Activated T-cell treated with anti-CD3 and anti-CD28 coated beads, Interleukin-2, amount 50 U/mL, for 48 hours (primary cell): ENCODE measurements around the gene CFAP65.

Experiments
- DNase-seq, 2 experiments: peaks; one replicate each; pipeline ENCODE4 v3.0.0-alpha.2; 2020

The CFAP65 gene

DNA sequence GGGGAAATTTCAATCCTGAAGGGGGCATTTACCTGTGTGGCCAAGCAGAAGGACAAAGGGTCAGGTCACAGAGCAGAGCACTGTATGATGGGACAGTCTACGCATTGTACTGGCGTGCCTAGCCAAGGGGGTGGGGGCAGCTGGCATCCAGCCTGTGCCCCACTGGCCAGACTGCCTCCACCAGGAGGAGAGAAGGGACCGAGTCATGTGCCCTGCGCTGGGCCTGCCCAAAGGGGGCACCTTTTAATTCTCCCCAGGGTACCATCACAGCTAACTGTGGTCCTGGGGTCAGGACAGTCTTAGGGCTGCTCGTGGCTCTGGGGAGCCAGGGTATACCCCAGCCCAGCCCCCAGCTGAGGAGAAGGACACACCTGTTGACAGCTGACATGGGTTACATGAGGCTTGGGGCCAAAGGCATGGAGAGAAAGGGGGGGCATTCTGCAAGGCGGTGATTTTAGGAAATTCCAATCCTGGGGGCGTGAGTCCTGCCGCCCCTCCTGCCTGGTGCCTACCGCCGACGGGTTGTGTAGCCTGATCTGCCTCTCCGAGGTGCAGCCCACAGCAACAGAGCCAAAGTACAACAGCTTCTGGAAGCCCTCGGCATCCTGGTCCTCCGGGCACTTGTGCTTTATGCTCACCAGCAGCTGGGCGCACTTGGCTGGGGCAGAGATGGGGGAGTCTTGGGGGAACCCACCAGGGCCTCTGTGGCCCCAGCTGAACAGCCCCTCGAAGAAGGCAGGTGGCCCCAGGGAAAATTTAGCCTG, 11.0 kb downstream of the CFAP65 start:
- DNase-seq, result no peak

DNA sequence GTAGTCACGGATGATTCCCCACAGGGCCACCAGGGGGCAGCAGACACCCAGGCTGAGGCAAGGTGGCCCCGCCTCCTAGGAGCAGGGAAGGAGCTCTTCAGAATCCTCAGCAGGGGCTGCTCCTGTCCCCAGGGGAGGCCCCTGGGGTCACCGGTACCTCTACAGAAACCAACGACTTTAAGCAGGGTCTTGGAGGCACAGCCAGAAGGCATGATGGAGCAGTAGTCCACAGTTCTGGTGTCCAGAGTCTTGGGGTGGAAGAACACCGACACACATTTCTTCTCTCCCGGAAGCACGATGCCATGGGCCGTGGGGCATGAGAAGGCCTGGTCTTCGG, 11.5 kb downstream of the CFAP65 start:
- DNase-seq, result peak; percentile 84 to 85

DNA sequence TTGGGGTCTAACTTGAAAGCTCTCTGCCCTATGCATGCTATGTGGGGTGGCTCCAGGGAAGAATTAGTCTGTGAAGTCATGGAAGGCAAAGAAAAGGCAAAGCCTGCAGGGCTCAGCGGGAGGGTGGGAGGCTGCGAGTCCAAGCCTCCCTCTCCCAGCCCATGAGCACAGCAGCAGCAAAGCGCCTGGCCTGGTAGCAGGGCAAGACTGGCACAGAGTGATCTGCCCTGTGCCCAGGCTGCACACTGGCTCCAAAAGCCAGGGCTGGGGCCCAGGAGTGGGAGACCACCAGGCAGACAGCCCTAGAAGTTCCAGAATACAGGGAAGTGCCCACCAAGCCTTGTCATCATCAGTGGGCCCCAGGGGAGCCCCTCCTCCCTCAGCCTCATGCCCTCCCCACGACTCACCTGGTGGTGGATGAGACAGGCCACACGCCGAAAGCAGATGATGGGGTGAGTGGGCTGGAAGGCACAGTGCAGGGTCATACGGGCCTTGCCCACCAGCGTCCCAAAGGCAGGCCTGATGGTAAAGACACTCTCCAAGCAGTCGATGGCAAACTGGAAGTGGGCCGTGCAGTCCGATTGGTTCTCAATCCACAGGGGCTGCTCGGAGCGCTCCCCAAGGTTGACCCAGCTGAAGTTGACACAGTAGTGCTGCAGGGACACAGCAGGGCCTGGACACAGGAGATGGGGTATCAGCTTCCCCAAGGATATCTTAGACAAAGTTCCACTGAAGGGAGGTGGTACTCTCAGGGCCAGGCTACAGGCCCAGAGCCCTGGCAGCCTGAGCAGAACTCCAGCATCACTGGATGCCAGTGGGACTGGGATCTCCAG, 12.1 kb downstream of the CFAP65 start:
- DNase-seq, result no peak

DNA sequence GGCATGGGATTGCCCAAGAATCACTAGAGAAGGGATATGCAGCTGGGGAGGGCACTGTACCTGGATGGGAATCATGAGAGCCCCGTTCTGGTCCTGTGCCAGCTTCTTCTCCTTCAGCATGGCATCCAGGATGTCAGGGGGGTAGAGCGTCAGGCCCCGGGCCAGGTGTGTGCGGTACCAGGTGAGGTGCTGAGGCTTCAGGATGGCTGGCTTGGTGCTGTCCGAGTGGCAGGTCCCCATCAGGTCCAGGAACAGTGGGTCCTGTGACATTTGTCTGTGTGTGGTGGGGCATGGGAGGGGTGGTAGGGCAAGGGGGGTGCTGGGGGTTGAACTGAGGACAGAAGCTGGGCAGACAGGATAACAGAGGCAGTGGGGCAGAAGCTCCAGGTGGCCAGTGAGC, 13.2 kb downstream of the CFAP65 start:
- no peak for DNase-seq

DNA sequence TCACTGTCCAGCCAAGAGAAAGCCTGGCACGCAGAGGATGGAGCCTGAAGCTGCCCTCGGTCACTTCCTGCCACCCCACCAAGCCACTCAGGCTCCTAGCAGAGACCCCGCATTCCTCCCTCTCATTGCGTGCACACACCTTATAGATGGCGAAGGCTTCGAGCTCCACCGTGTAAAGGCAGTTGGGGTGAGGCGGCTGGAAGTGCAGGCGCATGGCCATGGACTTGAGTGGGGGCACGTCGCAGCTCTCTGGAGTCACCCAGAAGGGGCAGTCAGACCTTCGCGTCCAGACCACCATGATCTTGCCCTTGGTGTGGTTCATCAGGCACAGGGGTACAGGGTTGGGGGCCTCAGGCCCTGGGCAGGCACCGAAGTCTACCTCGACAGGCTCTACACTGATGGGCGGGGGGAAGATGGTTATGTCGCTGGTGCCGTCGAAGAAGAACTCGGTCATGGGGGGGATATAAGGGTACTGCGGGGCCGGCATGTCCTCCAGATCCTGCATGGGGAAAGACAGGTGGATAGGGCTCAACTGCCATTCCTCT, 13.7 kb downstream of the CFAP65 start:
- DNase-seq, result no peak

DNA sequence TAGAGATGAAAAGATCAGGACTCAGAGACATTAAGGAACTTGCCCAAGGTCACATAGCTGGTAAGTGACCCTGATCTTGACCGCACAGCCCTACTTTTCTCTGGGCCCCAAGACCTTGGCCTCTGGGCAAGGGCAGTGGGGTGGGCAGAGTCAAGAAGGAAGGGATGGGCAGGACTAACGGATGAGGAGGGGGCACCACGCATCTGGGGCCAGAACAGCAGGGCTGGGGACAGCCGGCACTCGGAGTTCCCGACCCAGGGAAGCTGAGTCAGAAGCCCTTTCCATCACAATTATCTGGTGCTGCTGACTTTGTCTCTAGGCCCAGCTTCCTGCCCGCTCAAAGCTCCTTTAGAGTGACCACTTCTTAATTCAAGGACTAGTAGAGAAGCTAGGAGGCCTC, 14.4 kb downstream of the CFAP65 start:
- DNase-seq, result no peak

DNA sequence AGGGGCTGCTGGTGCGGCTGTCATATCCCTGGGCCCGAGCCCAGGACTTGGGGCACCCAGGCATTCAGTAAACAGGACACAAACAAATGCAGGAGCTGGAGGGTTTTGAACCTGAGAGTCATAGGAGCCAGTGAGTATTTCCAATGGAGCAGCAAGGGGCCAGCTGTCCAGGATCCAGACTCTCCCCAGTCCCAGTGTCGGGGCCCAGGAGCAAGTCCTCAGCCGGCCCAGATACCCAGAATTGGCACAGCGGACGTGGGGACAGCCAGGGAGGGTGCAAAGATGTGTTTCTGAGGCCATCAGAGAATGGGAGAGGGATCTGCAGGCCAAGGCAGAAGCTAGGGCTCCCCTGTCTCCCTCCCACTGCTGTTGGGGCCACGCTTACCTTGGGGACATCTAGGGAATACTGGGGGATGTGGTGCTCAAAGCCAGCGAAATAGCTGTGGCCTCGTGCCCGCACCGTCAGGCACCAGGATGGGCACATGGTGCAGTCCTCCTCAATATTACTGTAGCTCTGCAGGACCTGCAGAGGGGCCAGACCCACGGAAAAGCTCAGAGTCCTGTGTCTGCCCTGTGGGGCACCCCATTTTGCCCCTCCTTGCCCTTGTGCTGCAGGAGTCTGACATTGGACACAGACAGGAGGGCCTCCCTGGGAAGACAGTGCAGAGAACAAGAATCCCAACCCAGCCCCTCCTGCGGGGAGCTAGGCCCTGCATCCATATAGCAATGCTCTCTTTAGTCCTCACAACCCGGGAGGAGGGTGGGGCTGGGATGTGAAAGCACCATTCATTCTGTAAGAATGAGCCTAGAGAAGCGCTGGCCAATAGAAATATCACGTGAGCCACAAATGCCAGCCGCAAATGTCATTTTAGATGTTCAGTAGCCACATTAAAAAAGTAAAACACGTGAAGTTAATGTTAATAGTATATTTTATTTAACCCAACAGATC, 15.4 kb downstream of the CFAP65 start:
- DNase-seq, result no peak

DNA sequence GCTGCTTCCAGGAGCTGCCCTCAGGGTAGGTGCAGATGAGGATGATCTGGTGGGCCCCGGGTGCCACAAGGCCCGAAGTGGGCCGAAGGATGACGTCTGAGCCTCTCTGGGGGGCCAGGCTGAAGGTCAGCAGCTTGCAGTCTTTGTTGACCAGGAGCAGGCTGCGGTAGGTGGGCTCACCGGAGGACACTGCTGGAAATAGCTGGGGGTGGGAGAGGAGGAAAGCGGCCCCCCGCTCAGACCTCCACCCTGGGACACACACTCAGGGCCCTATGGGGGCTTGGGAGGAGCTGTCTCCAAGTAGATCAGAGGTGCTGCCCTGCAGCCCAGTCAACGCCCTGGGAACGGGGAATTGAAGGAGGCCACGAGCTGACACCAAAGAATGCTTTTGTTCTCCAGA, 17.3 kb downstream of the CFAP65 start:
- DNase-seq, result no peak

DNA sequence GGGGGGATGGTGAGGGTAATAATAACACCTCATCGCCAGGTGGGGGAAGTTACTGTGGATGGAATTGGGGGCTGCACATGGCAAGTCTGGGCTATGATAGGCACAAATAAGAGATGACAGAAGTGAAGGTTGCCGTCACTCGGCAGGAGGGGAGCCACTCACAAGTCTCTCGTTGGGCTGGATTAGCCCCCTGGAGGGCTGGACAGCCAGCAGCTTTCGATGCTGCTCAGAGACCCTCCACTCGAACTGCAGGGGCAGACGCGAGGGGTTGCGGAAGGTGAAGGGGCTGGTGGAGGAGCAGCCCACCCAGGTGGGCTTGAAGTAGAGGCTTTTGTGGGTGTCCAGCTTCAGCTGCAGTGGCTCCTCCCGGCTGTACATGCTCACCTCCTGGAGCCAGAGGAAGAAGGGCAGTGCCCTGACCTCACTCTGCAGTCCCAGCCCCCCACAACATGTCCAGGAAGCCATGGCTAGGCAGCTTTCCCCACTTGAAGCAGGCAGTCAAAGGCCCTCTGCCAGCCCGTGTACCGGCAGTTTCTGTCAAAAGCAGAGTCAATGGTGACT, 18.2 kb downstream of the CFAP65 start:
- DNase-seq, result no peak

DNA sequence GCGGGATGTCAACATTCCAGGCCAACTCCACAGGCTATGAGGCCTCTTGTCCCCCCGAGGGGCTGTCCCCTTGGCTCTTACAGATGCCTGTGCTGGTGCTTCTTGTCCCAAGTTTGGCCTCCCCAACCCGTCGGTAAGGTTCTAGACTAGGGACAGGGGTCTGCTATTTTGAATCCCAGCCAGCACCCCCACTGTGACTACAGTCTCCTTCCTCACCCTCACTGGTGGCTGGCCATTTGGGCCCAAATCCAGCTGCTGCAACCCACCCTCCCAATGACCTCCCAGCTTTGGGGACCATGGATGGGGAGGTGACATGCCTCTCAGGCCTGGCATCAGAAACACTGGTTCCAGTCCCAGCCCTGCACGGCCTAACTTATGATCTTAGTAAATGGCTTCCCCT, 18.7 kb downstream of the CFAP65 start:
- DNase-seq, result no peak

DNA sequence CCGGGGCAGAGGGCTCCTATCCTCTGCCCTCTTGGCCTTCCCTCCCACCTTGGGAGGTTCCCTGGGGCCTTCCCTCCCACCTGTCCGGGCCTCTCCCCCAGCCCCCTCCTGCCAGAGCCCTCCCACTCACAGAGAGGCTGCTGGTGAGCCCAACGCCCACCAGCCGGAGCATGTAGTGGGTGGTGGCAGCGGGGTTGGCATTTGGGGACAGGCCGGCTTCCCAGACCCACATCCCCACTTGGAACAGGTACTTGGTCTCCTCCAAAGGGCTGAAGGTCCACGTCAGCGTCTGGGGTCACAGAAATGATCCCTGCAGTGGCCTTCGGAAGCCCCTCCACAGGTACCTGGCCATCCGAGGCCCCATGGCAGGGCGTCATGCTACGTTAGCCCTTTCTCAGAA, 19.3 kb downstream of the CFAP65 start:
- DNase-seq, result no peak

DNA sequence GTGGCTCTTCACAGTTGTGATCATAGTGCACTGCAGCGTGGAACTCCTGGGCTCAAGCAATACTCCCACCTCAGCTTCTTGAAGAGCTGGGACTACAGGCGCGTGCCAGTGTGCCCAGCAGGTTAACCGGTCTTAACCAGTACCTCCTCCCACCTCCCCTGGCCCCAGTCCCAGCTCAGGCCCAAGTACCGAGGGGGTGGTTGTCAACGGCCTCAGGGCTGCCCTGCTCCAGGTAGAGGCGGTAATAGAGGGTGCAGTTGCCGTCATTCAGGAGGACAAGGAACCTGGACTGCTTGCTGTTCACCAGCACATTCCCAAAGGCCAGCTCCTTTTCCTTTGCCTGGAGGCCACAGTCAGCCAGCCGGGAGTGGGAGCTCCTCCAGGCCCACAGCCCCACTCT, 19.7 kb downstream of the CFAP65 start:
- DNase-seq, result no peak

DNA sequence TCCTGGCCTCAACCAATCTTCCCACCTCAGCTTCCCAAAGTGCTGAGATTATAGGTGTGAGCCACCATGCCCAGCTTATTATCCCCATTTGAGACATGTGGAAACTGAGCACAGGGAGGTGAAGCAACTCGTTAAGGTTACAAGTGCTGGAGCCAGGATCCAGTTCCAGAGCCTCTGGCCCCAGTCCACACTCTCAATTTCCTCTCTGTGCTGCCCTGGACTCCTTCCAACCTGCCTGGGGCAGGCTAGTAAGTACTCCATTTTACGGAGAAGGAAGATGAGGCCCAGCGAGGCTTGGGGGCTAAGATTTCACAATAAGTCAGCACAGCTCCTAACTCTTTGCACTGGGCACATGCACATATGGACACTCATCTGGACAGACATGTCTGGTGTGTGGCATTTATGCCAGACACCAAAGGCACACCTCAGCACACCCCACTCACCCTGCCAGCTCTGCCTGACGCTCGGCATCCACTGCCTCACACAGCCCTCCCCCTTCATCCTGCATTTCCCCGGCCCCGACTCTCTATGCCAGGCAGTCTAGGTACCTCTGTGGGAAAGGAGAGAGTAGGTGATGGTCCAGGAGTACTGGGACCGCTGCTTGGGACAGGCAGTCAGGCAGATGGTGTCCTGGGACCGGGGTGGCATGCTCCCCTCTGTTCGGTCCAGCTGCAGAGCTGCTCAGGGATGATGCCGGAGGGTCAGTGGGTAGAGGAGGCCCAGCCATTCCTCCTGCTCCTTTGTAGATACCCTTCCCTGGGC, 20.5 kb downstream of the CFAP65 start:
- DNase-seq, result no peak

DNA sequence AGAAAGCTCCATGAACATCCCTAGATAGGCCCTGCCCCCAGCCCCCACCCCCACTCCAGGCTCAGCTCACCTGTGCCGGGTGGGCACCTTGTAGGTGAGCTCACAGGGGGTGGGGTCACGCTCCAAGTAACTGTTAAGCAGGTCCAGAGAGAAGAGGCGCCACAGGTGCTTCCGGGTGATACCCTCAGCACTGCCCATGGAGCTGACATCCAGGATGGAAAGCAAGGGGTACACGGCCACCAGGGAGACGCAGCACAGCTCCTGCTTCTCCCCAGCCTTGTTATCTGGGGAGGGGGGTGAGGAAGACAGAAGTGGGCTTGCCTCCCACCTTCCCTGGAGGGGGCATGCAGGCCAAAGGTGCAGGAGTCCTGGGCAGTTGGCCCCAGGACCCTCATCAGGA, 21.9 kb downstream of the CFAP65 start:
- no peak for DNase-seq

DNA sequence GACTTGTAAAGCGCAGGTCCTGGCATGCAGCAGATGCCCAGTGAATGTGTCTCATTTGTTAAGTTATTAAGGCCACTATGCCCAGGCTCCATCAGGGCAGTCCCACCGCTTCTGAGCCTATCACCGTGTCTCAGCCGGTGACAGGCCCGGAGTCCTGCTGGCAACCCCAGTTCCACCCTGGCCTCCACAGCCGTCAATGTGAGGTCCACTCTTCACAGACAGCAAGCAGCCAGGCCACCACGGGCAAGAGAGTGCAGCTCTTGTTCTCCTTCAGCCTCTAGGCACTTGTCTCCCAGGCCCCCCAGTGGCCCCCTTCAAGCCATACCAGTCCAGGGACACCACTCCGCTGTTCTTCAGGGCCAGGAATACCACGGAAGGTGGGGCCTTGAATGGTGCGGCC, 22.6 kb downstream of the CFAP65 start:
- DNase-seq, result no peak

DNA sequence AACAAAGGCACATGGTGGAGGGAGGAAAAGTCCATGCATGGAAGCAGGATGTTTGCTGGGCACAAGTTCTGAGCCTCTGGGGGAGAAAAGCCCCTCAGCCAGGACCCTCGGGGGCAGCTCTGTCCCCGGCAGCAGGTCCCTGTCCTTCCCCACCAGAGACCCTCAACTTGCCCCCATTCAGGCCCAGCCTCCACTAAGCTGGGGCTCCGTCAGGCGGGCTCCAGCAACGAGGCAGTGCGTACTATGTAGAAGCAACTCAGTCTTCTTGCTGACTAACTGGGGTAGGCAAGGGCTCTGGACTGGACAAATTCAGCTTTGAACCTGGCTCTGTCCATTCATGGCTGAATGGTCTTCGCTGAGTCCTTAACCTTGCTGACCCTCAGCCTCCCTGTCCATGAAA, 23.0 kb downstream of the CFAP65 start:
- no peak for DNase-seq

DNA sequence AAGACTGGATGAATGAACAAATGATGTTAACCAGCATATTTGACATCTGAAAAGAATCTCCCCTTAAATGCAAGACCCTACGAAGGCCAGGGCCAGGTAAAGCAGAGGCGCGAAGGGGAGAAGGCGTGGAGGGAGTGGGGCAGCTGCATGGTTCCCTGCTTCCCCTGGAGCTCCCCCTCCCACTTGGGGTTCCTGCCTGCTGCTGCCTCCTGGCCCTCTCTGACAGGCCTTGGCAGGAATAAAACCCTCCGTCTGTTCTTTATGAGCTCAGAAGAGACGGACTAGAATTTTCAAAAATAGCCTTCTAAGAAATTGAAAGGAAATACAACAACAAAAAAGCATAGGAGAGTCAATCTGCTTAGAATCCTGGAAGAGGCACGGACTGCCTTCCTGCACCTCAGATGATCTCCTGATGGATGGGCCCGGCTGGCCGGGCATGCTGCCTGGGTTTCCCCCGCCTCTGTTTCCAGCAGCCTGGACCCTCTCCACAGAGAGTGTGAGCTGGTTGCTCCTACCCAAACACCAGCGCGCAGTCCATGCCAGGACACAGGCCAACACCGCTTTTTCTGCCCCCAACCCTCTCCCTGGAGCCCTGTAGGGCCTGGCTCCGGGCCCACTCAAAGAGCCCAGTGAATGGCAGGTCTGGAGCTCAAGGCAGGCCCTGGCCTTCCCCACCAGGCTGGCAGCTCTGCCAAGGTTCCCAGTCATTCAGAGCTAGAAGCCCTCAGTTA, 23.9 kb downstream of the CFAP65 start:
- no peak for DNase-seq

DNA sequence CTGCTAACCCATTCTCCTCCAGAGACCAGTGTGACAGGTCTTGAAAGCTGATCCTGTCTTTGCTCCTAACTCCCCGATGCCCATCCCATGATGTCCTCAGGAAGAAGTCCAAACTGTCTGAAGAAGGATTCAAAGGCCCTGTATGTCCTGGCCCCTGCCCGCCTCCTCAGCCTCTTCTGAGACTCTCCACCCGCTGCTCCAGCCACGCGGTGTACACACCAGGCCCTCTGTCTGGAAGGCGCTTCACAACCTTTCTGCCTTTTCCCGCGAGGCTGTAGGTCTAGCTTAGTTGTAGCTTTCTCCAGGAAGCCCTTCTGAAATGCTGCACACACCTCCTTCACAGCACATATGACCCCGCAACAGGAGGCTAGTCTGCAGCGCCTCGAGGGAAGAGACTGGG, 24.6 kb downstream of the CFAP65 start:
- DNase-seq, result no peak

DNA sequence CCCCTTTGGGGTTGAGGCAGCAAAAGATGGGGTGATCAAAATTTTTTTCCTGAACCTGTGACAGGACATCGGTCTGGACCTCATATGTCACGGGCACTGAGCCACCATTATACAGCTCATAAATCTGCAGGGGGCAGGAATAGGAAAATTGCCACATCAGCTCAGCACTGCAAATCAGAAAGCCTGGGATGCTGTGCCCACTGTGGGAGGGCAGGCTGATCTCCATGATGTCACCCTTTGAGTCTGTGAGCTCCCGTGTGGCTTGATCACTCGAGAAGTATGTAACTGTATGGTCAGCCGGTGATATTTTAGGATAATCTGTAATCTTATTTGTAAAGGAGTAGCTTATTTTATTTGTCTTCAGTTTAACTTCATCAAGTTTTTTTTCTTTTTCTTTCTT, 30.4 kb downstream of the CFAP65 start:
- DNase-seq, result no peak

DNA sequence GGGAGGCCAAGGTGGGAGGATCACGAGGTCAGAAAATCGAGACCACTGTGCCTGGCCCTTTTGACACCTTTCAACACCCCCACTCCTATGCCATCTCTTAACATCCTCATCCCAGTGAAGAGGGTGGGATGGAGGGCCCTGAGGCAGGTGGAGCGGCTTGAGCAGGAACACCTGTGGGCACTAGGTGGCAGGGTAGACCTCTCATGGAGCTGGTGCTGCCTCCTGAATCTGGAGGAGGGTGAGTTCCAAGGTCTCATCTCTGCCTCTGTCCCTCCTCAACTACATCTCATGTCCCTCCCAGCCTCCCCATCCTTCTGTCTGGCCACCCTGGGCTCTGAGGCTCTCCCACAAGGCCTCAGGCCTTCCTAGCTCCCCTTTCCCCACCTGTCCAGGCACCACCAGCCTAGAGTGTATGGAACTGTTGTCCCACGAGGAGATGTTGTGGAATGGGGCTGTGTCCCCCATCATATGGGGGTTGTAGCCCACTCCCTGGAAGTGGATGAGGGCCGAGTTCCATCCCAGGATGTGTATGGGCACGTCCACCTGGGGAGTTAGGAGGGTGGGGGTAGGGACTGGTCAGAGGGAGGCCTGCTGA, 31.1 kb downstream of the CFAP65 start:
- DNase-seq, result no peak

DNA sequence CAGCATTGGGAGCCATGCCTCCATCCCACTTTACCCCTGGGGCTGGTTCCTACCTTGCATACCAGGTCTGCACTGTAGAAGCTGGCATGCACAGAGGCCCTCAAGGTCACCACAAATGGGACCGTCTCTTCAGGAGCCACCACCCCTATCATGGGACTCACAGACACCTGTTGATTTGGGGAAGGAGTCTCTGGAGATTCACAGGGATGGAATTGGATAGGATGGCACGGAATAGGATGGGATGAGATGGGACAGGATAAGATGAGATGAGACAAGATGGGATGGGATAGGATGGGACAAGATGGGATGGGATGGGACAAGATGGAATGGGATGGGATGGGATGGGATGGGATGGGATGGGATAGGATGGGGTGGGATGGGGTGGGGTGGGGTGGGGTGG, 32.0 kb downstream of the CFAP65 start:
- DNase-seq, result no peak
